ENCODE data around the gene GPX4. TPM values are rescaled to one million over a fixed set of nuclear protein-coding genes. Genes with fewer than 3 reads are reported as not detected.

Gene GPX4
- total RNA-seq, 1 experiment from 2014 or later = 577 TPM

GRCh38 chr19:1140272-1141027 lies 36.7 kb downstream of the GPX4 start:
- ChIA-PET CTCF (no interaction called here), POLR2A (no interaction called here)
- H3K27me3 ChIP-seq (ENCODE audit: control insufficient read depth, insufficient read depth, low read length) = no peaks in the 10 kb centered on the region
- H3K9me3 ChIP-seq (ENCODE audit: control insufficient read depth, insufficient read depth, low read depth, low read length) = no peaks in the 10 kb centered on the region
- TF ChIP-seq SIN3A (IDR thresholded peaks at IDR 0.05; ENCODE audit: borderline replicate concordance, insufficient read depth, low read depth, low read length) (no peak), REST (IDR thresholded peaks at IDR 0.05; ENCODE audit: insufficient read depth in 1 of 2, low read depth in 2 of 2, low read length in 1 of 2) (no peak), POLR2AphosphoS5 (IDR thresholded peaks at IDR 0.05; ENCODE audit: low read depth, low read length) (no peak), TCF7L2 (IDR thresholded peaks at IDR 0.05; ENCODE audit: low read depth, low read length) (no peak)
- TF ChIP-seq, protein P1, sequence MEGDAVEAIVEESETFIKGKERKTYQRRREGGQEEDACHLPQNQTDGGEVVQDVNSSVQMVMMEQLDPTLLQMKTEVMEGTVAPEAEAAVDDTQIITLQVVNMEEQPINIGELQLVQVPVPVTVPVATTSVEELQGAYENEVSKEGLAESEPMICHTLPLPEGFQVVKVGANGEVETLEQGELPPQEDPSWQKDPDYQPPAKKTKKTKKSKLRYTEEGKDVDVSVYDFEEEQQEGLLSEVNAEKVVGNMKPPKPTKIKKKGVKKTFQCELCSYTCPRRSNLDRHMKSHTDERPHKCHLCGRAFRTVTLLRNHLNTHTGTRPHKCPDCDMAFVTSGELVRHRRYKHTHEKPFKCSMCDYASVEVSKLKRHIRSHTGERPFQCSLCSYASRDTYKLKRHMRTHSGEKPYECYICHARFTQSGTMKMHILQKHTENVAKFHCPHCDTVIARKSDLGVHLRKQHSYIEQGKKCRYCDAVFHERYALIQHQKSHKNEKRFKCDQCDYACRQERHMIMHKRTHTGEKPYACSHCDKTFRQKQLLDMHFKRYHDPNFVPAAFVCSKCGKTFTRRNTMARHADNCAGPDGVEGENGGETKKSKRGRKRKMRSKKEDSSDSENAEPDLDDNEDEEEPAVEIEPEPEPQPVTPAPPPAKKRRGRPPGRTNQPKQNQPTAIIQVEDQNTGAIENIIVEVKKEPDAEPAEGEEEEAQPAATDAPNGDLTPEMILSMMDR (IDR thresholded peaks at IDR 0.05) = no peak
- in situ Hi-C loops (cut with HindIII; ENCODE audit: low pct_unique_long_range_greater_than_20kb, low sequenced_read_pairs) (no loop called here), intact Hi-C loops (cut with micrococcal nuclease; ENCODE audit: unreplicated experiment) (no loop called here)
- no peaks in the 10 kb centered on the region for H3K36me3 ChIP-seq (ENCODE audit: control insufficient read depth, insufficient read depth, low read length)
- no TSS peak for BruUV-seq (replicated peaks)
- ATAC-seq = peak; percentile 20; the same call in 1 of the 2 replicates
- no peak overlapping the region for H3K27ac ChIP-seq (ENCODE audit: low read length)
- no peak for DNase-seq (ENCODE audit: low read depth, low spot score)
- H3K4me3 ChIP-seq (ENCODE audit: low read depth in 2 of 2, low read length in 2 of 2) = no peak overlapping the region
- peaks cover 7% of the 10 kb centered on the region for H3K4me1 ChIP-seq (ENCODE audit: control insufficient read depth, insufficient read depth, low read length)

- no peak overlapping the region for H3K4me3 ChIP-seq (ENCODE audit: low read depth in 2 of 2, low read length in 2 of 2)
- TF ChIP-seq POLR2AphosphoS5 (IDR thresholded peaks at IDR 0.05; ENCODE audit: low read depth, low read length) (no peak), TCF7L2 (IDR thresholded peaks at IDR 0.05; ENCODE audit: low read depth, low read length) (no peak), SIN3A (IDR thresholded peaks at IDR 0.05; ENCODE audit: borderline replicate concordance, insufficient read depth, low read depth, low read length) (no peak), REST (IDR thresholded peaks at IDR 0.05; ENCODE audit: insufficient read depth in 1 of 2, low read depth in 2 of 2, low read length in 1 of 2) (no peak)
- TF ChIP-seq, protein P1 (IDR thresholded peaks at IDR 0.05) = no peak
- ATAC-seq (no peak), DNase-seq (ENCODE audit: low read depth, low spot score) (no peak)
- ChIA-PET POLR2A (no interaction called here), CTCF (no interaction called here)
- H3K9me3 ChIP-seq (ENCODE audit: control insufficient read depth, insufficient read depth, low read depth, low read length) = no peaks in the 10 kb centered on the region
- in situ Hi-C loops (cut with HindIII; ENCODE audit: low pct_unique_long_range_greater_than_20kb, low sequenced_read_pairs) (no loop called here), intact Hi-C loops (cut with micrococcal nuclease; ENCODE audit: unreplicated experiment) (no loop called here)
- no peak overlapping the region; the same call in 1 of the 2 replicates for H3K27ac ChIP-seq (ENCODE audit: low read length)
- no TSS peak for BruUV-seq (replicated peaks)
- H3K36me3 ChIP-seq (ENCODE audit: control insufficient read depth, insufficient read depth, low read length) = no peaks in the 10 kb centered on the region
- no peaks in the 10 kb centered on the region for H3K27me3 ChIP-seq (ENCODE audit: control insufficient read depth, insufficient read depth, low read length)
- H3K4me1 ChIP-seq (ENCODE audit: control insufficient read depth, insufficient read depth, low read length) = peaks cover 5% of the 10 kb centered on the region
Measured at GRCh38 chr19:1141944-1142343, 38.1 kb downstream of the GPX4 start.

All from Panc1 (cell line).